Fibroblast of skin of abdomen (primary cell): ENCODE measurements around the gene DGKG.

Source experiments
- DNase-seq: peaks from one replicate; pipeline ENCODE4 v3.0.0-alpha.2; 2013

The DGKG gene

DNA sequence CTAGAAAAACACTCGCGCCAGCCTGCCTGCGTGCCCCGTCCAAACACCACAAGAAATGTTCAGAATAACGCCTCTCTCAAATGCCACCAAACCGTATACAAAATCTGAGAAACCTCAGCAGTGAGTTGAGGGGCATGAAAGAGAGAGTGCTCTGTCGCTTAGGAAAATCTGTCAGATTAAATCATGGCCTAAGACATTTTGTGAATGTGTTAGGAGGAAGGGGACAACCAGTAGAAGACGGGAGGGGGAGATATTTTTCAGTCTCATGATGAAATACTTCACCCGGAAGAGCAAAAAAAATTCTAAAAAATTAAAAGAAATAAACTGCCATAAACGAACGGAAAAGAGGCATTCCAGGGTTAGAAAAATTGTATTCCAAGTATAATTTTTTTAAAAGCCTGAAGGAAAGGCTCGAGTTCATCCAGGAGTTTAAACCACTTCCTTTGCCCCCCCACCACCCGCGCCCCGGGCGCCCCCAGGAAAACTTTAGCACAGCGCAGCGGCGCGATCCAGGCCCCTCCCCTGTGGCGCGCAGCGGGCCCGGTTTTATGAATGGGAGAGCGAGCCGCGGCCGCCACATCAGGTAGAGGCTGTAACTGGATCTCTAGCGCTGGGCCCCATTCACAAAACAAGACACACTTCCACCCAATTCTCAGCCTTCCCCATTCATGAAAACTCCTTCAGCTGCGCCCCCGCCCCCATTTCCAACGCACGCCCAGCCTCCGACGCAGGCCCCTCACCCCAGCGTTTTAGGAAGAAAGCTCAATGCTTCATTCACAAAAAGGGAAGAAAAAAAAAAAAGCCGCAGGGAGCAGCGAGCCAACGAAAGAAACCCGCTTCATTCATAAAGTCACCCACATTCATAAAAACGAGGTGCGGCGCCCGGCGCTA, 254.6 kb downstream of the DGKG start:
- DNase-seq: peak; percentile 85

- DNase-seq: no peak
Observed at GRCh38 chr3:186105543-186105942, 256.5 kb downstream of the DGKG start.

- peak; percentile 8 for DNase-seq
Observed at GRCh38 chr3:186102687-186103086, 259.3 kb downstream of the DGKG start.

DNA sequence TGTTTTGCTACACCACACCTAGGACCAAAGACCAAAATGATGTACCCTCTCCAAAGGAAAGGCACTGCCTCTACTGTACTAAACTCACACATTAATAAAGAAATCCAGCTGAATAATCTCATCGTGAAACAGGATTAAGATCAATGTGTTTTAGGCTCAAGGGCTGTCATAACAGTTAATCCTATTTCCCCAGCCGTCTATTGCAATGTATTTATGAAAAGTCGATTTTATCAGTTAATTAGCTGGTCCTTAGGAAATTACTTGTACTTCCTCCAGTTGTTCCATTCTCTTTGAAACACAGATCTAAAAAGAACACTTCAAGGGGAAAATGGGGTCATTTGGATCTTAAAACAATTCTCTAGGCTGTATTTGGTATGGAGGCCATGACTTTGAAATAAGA, 261.6 kb downstream of the DGKG start:
- no peak for DNase-seq

- peak; percentile 80 for DNase-seq
Observed at GRCh38 chr3:186099178-186099577, 262.9 kb downstream of the DGKG start.

GRCh38 chr3:186098740-186099139, 263.3 kb downstream of the DGKG start:
- peak; percentile 8 for DNase-seq

- peak; percentile 84 for DNase-seq
Observed at GRCh38 chr3:186097663-186098451, 264.2 kb downstream of the DGKG start.

DNA sequence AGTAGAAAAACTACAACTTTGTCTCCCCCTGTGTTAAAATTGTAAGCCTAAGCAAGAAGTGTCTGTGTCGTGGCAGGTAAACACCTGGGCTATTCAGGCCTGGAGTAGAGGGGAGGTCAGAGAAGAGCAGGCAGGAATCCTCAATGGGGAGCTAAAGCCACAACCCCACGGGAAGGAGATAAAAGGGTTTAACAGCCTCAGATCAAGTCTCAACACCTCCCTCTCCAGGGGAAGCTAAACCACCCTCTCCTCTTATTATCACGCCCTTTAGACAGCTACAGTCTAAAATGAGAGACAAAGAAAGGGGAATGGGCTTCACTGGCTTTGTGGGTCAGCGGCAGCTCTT, 264.7 kb downstream of the DGKG start:
- no peak for DNase-seq
